ENCODE data around the gene GBF1. TPM values are rescaled to one million over a fixed set of nuclear protein-coding genes. Genes with fewer than 3 reads are reported as not detected.

Gene GBF1, protein sequence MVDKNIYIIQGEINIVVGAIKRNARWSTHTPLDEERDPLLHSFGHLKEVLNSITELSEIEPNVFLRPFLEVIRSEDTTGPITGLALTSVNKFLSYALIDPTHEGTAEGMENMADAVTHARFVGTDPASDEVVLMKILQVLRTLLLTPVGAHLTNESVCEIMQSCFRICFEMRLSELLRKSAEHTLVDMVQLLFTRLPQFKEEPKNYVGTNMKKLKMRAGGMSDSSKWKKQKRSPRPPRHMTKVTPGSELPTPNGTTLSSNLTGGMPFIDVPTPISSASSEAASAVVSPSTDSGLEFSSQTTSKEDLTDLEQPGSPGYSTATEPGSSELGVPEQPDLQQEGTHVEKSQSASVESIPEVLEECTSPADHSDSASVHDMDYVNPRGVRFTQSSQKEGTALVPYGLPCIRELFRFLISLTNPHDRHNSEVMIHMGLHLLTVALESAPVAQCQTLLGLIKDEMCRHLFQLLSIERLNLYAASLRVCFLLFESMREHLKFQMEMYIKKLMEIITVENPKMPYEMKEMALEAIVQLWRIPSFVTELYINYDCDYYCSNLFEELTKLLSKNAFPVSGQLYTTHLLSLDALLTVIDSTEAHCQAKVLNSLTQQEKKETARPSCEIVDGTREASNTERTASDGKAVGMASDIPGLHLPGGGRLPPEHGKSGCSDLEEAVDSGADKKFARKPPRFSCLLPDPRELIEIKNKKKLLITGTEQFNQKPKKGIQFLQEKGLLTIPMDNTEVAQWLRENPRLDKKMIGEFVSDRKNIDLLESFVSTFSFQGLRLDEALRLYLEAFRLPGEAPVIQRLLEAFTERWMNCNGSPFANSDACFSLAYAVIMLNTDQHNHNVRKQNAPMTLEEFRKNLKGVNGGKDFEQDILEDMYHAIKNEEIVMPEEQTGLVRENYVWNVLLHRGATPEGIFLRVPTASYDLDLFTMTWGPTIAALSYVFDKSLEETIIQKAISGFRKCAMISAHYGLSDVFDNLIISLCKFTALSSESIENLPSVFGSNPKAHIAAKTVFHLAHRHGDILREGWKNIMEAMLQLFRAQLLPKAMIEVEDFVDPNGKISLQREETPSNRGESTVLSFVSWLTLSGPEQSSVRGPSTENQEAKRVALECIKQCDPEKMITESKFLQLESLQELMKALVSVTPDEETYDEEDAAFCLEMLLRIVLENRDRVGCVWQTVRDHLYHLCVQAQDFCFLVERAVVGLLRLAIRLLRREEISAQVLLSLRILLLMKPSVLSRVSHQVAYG (N-terminal part only)
- 21.5 and 52.1 TPM in 2 replicates for total RNA-seq (ENCODE audit: low replicate concordance)

DNA sequence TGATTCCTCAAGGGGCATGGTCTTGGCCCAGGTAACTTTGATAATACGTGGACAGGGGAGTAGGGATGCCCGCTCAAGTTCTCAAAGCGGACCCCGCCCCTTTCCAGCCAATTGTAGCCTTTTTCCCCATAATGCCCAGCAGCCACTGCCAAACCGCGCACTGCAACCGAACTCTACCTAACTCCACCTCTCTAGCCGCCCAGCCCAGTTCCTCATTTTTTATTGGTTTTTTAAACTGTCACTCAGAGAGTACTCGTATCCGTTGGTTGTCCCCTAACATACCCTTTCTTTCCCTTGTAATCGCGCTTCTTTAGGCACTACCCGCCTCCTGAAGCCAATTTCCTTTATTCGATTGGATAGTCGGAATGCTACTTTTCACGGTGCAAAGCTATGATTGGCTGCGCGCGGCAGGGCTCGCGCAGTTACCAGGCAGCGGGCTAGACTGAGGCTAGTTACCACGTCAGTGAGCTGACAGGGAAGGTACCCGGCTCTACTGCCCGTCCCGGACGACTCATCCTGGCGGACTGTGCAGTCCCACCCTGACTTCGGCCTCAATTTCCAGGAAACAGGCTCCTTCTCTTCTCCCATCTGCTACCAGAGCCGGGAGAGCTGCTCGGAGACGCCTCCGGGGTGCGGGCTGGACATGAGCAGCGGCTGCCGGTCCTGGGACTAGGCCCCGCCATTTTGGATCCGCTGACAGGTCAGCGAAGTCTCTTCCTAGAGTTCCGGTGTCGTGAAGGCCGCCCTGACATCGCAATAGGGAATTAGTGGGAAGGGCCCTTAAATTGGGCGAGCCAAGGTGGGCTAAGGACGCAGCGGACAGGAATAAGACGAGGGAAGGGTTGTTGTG, at the start of gene GBF1:
GBF1 (plus strand) TSS at position 451 of the 850 bp plus-strand sequence. CDS start 13,407 bp downstream, outside the sequence.
- peak; percentile 100 for DNase-seq (ENCODE audit: low read depth)
- H3K4me3 ChIP-seq (ENCODE audit: low read depth, low read length): peak within 1 kb of the TSS; percentile 100
- TF ChIP-seq, protein P1, sequence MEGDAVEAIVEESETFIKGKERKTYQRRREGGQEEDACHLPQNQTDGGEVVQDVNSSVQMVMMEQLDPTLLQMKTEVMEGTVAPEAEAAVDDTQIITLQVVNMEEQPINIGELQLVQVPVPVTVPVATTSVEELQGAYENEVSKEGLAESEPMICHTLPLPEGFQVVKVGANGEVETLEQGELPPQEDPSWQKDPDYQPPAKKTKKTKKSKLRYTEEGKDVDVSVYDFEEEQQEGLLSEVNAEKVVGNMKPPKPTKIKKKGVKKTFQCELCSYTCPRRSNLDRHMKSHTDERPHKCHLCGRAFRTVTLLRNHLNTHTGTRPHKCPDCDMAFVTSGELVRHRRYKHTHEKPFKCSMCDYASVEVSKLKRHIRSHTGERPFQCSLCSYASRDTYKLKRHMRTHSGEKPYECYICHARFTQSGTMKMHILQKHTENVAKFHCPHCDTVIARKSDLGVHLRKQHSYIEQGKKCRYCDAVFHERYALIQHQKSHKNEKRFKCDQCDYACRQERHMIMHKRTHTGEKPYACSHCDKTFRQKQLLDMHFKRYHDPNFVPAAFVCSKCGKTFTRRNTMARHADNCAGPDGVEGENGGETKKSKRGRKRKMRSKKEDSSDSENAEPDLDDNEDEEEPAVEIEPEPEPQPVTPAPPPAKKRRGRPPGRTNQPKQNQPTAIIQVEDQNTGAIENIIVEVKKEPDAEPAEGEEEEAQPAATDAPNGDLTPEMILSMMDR (IDR thresholded peaks at IDR 0.05; ENCODE audit: insufficient read depth, low read length): no peak

DNA sequence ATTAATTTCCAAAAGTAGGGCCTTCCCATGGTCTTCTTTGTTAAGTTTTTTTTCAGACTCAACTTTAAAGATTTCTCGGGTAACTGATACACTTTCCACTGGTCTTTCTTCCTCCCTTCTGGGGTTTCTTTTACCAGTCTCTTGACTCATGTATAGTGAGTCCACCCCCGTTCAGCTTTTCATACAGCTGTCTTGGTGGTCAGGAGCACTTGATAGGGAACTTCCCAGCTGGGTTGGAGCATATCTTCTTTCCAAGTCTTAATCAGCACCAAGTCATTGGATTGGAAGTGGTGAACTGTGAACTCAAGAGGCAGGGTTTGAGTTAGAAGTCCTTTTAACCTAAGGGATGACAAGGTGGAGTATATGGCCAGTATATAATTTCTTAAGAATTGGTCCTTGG, 48.4 kb upstream of the GBF1 start:
- no peak for DNase-seq (ENCODE audit: low read depth)
- H3K4me3 ChIP-seq (ENCODE audit: low read depth, low read length): no peak overlapping the region
- TF ChIP-seq, protein P1 (IDR thresholded peaks at IDR 0.05; ENCODE audit: insufficient read depth, low read length): no peak

DNA sequence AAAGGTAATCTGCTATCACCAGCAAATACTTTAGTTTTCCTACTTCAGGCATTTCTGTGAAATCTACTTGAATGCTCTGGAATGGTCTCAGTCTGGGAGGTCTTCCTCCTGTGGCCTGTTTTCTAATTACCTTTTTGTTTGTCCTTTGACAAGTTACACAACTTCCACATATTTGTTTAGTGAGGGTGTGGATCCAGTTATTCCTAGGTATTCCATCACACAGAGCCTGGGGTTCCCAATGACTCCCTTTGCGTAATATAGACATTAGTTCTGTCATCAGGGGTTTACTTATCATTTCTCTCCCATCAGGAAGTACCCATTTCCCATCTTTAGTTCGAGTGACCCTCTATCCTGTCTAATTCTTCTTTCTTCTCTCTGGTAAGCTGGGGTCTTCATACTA, 47.3 kb upstream of the GBF1 start:
- H3K4me3 ChIP-seq (ENCODE audit: low read depth, low read length): no peak overlapping the region
- TF ChIP-seq, protein P1 (IDR thresholded peaks at IDR 0.05; ENCODE audit: insufficient read depth, low read length): no peak
- no peak for DNase-seq (ENCODE audit: low read depth)

DNA sequence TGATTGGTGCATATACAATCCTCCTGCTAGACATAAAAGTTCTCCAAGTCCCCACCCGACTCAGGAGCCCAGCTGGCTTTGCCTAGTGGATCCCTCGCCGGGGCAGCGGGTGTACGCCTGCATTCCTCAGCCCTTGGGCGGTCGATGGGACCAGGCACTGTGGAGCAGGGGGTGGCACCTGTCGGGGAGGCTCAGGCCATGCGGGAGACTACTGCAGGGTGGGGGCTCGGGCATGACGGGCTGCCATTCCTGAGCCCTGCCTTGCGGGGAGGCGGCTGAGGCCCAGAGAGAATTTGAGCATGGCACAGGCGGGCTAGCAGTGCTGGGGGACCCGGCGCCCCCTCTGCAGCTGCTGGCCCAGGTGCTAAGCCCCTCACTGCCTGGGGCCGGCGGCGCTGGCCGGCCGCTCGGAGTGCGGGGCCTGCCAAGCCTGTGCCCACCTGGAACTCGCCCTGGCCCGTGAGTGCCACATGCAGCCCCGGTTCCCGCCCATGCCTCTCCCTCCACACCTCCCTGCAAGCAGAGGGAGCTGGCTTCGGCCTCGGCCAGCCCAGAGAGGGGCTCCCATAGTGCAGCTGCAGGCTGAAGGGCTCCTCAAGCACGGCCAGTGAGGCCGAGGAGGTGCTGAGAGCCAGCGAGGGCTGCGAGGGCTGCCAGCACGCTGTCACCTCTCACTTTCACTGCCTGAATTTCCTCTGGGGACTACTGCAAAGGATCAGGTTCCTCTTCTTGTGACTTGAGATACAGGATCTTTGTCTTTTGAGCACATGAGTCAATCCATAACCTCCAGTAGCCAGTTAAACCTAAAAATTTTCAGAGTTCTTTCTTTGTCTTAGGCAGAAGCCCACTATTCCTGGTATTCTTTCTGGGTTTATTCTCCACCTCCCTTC, 44.3 kb upstream of the GBF1 start:
- no peak for DNase-seq (ENCODE audit: low read depth)
- TF ChIP-seq, protein P1 (IDR thresholded peaks at IDR 0.05; ENCODE audit: insufficient read depth, low read length): no peak
- no peak overlapping the region for H3K4me3 ChIP-seq (ENCODE audit: low read depth, low read length)

DNA sequence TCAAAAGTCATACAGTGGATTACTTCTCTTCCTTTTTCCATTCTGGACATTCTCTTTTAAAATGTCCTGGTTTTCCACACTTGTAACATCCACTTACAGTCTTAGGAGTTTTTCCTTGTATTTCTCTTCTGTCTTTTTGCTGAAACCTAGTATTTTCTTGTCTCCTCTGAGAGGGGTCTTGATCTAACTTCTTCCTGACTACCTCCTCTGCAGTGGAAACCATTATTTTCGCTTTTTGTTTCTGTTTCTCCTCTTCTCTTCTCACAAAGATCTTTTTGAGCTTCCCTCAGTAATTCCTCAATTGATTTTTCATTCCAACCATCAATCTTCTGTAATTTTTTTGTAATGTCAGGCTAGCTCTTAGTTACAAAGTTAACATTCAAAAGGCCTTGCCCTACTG, 42.9 kb upstream of the GBF1 start:
- TF ChIP-seq, protein P1 (IDR thresholded peaks at IDR 0.05; ENCODE audit: insufficient read depth, low read length): no peak
- no peak for DNase-seq (ENCODE audit: low read depth)
- H3K4me3 ChIP-seq (ENCODE audit: low read depth, low read length): no peak overlapping the region
